ENCODE results near the gene STXBP6. TPM values are rescaled to one million over a fixed set of nuclear protein-coding genes. Genes with fewer than 3 reads are reported as not detected.

Gene STXBP6
- total and polyA plus RNA-seq, 9 donors = 1.0 to 9.3 (median 5.5) TPM

GRCh38 chr14:24976602-24977001 lies 73.3 kb downstream of the STXBP6 start:
- no peaks in the 10 kb centered on the region for H3K9me3 ChIP-seq
- no peak overlapping the region for H3K27ac ChIP-seq
- TF ChIP-seq POLR2A (IDR thresholded peaks at IDR 0.05) = no peak
- TF ChIP-seq CTCF (IDR thresholded peaks at IDR 0.05) = no peak
- no peak for TF ChIP-seq EP300 (IDR thresholded peaks at IDR 0.05)
- DNase-seq = no peak
- no peaks in the 10 kb centered on the region for H3K36me3 ChIP-seq
- no peak overlapping the region for H3K4me3 ChIP-seq
- WGBS, 3 donors = 99 to 100% (median 100%) methylated on average over 3 of the region's 3 CpGs
- no peaks in the 10 kb centered on the region for H3K4me1 ChIP-seq (ENCODE audit: insufficient read depth)
- intact Hi-C loops (cut with DNase I) = no loop called here
- no peaks in the 10 kb centered on the region for H3K27me3 ChIP-seq

DNA sequence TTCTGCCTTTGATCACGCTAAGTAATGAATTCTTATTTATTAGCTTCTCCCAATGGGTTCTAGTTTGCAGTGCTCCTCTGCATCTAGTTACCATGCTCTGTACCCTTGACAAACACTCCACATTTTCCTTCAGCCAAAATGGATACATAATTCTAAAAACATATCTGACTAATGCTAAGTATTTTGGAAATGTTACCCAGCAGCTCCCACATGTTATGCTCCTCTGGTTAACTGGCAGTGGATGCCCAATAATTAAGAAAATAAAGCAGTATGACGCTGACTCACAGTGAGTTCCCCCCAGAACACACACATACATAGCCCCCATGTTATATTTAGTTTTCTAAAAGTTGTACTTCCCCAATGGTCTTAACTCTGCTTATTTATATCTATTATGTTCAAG lies 74.6 kb downstream of the STXBP6 start:
- TF ChIP-seq POLR2A (IDR thresholded peaks at IDR 0.05) (no peak), EP300 (IDR thresholded peaks at IDR 0.05) (no peak), CTCF (IDR thresholded peaks at IDR 0.05) (no peak)
- 51 to 52% (median 51%) methylated on average over 2 of the region's 2 CpGs for WGBS, 3 donors
- no peak overlapping the region for H3K4me3 ChIP-seq
- no peaks in the 10 kb centered on the region for H3K27me3 ChIP-seq
- no peak for DNase-seq
- no peak overlapping the region for H3K27ac ChIP-seq
- intact Hi-C loops (cut with DNase I) = no loop called here
- H3K9me3 ChIP-seq = no peaks in the 10 kb centered on the region
- H3K4me1 ChIP-seq (ENCODE audit: insufficient read depth) = no peaks in the 10 kb centered on the region
- no peaks in the 10 kb centered on the region for H3K36me3 ChIP-seq

- no peak overlapping the region for H3K27ac ChIP-seq
- H3K27me3 ChIP-seq = no peaks in the 10 kb centered on the region
- intact Hi-C loops (cut with DNase I) = no loop called here
- H3K4me3 ChIP-seq = no peak overlapping the region
- no peak for TF ChIP-seq EP300 (IDR thresholded peaks at IDR 0.05)
- TF ChIP-seq CTCF (IDR thresholded peaks at IDR 0.05) = no peak
- no peak for TF ChIP-seq POLR2A (IDR thresholded peaks at IDR 0.05)
- DNase-seq = no peak
- H3K36me3 ChIP-seq = no peaks in the 10 kb centered on the region
- 27 to 48% (median 40%) methylated on average over 2 of the region's 2 CpGs for WGBS, 3 donors
- H3K4me1 ChIP-seq (ENCODE audit: insufficient read depth) = no peaks in the 10 kb centered on the region
- no peaks in the 10 kb centered on the region for H3K9me3 ChIP-seq
Observed at GRCh38 chr14:24974591-24975374, 75.2 kb downstream of the STXBP6 start.

- intact Hi-C loops (cut with DNase I) = no loop called here
- no peaks in the 10 kb centered on the region for H3K36me3 ChIP-seq
- no peaks in the 10 kb centered on the region for H3K9me3 ChIP-seq
Observed at GRCh38 chr14:24972844-24973243, 77.1 kb downstream of the STXBP6 start.

More at GRCh38 chr14:24972844-24973243, 77.1 kb downstream of the STXBP6 start:
- Histone ChIP-seq H3K27ac (no peak overlapping the region), H3K4me3 (no peak overlapping the region), H3K4me1 (ENCODE audit: insufficient read depth) (no peaks in the 10 kb centered on the region), H3K27me3 (no peaks in the 10 kb centered on the region)
- WGBS, 3 donors = 66 to 75% (median 73%) methylated on average over 3 of the region's 3 CpGs
- TF ChIP-seq EP300 (IDR thresholded peaks at IDR 0.05) (no peak), POLR2A (IDR thresholded peaks at IDR 0.05) (no peak), CTCF (IDR thresholded peaks at IDR 0.05) (no peak)
- DNase-seq = no peak
